GM12872 (cell line): ENCODE data around the gene ALOXE3.

Experiments used
- CTCF ChIP-seq: IDR thresholded peaks from 3 replicates; pipeline ENCODE4 v1.5.1; 2011; ENCODE audit warnings: low read depth, mild to moderate bottlenecking, low read length, moderate library complexity; ENCODE audit not compliant: insufficient read depth

The ALOXE3 gene

DNA sequence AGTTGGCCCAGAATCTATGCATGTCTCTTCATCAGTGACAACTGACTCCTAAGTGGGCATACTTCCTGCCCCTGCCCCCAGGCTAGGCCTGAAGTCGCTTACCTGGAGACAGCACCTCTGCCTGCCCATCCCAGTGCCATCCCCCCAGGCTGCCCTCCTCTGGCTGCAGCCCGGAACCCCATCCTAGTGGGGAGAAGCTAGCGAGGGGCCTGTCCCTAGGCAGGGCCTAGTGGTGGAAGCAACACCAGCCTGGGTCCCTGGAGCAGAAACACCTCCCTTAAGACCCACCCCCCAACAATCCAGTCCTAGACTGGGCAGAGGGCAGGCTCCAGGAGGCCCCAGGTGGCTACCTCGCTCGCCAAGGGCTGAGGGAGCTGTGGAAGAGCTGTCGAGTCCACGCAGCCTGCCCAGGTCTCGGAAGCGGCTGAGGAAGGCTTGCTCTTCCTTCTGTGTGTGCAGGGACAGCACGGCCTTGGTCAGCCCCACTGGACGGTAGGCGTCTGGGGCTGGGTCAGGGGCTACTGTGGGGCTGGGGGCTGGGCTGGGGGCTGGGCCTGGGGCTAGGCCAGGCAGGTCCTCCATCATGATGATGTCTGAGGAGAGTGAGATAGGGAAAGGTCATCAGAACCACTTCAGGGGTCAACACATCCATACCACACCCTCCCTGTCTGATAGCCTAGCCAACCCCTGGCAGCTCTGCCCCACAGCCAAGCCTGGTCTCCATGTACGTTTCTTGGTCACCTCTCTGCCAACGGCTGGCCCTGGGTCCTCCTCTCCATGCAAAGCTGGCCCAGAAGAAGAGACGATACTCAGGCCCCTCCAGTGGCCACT, 26.3 kb upstream of the ALOXE3 start:
- TF ChIP-seq CTCF: no peak

- TF ChIP-seq CTCF: no peak
These were observed 25.5 kb upstream of the ALOXE3 start for GRCh38 chr17:8143581-8144400.

- TF ChIP-seq CTCF: no peak
These were observed 24.7 kb upstream of the ALOXE3 start for GRCh38 chr17:8142887-8143580.

GRCh38 chr17:8142158-8142886, 24.0 kb upstream of the ALOXE3 start:
- TF ChIP-seq CTCF: no peak

- no peak for TF ChIP-seq CTCF
These were observed 23.4 kb upstream of the ALOXE3 start for GRCh38 chr17:8141741-8142140.

DNA sequence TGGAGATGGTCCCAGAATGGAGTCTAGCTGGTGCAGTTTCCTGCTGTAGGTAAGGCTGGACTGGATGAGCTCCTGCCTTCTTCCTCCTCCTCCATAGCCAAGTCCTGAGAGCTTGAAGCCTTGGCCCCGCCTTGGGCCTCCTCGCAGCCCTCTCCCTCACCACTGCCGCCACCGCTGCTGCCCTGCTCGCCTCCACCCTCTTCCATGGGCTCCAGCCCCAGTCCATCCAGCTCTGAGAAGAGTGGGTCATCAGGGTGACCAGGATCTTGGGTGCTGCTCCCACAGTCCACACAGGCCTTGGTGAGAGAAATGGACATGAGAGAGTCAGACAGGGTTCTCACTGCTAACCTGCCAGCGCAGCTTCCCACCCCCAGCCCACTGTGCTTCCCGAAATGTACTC, 22.7 kb upstream of the ALOXE3 start:
- no peak for TF ChIP-seq CTCF
